Measurements from ENCODE around the gene POU4F1.

GRCh38 chr13:78631077-78631476 lies 27.7 kb upstream of the POU4F1 start:
- TF ChIP-seq CTCF (IDR thresholded peaks at IDR 0.05) = no peak
- no peak for TF ChIP-seq POLR2A (IDR thresholded peaks at IDR 0.05)

Measured in Peyer's patch (tissue), 4 donors.